ENCODE data around the gene C10orf105.

The C10orf105 gene

DNA sequence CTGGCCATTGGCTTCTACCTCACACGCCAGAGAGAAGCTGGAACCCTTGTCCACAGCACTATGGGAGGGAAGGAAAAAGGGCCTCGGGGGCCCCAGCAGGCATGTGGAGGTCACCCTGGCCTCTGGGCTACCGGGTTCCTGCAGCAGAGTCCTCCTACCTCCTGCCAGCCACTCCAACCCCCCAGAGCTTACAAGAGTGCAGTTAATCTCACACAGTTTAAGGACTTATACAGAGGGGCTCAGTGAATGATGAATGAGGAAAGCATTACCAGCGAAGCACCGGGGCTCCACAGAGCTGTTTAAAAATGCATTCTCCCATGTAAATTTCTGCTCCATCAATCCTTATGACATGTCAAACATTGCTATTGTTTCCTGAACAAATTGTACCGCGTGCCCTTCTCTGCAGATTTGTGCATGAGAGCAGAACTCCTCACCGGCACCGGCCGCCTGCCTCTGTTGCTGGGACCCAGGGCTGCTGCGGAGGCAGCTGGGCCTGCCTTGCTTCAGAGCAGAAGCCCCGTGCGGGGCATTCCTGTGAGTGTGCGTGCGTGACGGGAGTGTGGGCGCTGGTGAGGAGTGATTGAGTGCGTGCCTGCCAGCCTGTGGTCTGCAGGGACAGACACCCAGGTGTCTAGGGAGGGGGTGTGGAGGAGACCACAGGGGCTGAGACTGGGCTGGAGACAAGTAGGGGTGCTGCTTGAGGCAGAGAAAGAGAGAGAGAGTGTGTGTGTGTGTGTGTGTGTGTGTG, 52.8 kb downstream of the C10orf105 start:
- H3K27me3 ChIP-seq (ENCODE audit: insufficient read depth, low read length): no peaks in the 10 kb centered on the region

DNA sequence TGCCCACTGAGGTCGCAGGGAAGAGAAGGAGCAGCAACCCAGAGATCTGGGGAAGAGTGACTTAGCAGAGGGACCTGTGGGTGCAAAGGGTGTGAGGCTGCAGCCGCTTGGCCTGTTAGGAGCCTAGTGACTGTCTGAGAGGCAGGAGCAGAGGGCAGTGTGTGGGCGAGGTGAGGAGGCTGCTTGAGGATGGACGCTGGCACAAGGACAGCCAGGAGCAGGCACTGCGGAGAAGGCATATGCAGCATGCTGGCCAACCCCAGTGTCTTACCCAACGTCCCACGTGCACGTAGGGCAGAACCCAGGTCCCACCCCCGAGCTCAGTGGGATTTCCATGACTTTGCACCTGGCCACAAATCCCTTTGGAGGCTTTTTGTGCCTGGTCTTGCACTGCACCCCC, 54.1 kb downstream of the C10orf105 start:
- Histone ChIP-seq H3K27ac (ENCODE audit: low read depth, low read length) (no peak overlapping the region), H3K9ac (ENCODE audit: low read depth, low read length) (no peak overlapping the region), H3K36me3 (ENCODE audit: insufficient read depth, low read length) (no peaks in the 10 kb centered on the region), H3K27me3 (ENCODE audit: insufficient read depth, low read length) (no peaks in the 10 kb centered on the region), H3K4me1 (ENCODE audit: insufficient read depth, low read length) (peaks cover 9% of the 10 kb centered on the region), H3K4me3 (ENCODE audit: low read length) (no peak overlapping the region), H3K9me3 (ENCODE audit: insufficient read depth, low read depth, low read length) (no peaks in the 10 kb centered on the region)
- 64% methylated on average over 9 of the region's 9 CpGs for WGBS

More for the DNA sequence above, 52.8 kb downstream of the C10orf105 start:
- H3K27ac ChIP-seq (ENCODE audit: low read depth, low read length): no peak overlapping the region
- no peak overlapping the region for H3K4me3 ChIP-seq (ENCODE audit: low read length)
- H3K4me1 ChIP-seq (ENCODE audit: insufficient read depth, low read length): peaks cover 6% of the 10 kb centered on the region; the same call in 1 of the 2 replicates
- 83% methylated on average over 18 of the region's 18 CpGs for WGBS
- H3K36me3 ChIP-seq (ENCODE audit: insufficient read depth, low read length): no peaks in the 10 kb centered on the region
- H3K9ac ChIP-seq (ENCODE audit: low read depth, low read length): no peak overlapping the region
- H3K9me3 ChIP-seq (ENCODE audit: insufficient read depth, low read depth, low read length): no peaks in the 10 kb centered on the region

DNA sequence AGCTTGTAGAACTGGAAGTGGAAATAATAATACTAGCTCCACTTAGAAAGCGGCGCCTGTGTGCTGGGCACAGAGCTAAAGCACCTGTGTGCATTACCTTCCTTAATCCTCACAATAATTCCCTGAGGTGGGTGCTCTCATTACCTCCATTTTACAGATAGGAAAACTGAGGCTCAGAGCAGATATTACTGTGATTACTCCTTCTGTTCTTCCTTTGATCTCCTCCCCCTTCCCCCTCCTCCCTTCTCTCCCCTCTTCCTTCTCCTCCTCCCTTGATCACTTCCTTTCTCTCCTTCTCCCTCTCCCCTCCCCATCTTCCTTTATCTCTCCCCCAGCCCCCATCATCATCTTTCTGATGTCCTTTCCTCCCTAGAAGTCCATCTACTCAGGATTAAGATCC, 55.0 kb downstream of the C10orf105 start:
- no peaks in the 10 kb centered on the region for H3K36me3 ChIP-seq (ENCODE audit: insufficient read depth, low read length)
- H3K27me3 ChIP-seq (ENCODE audit: insufficient read depth, low read length): peaks cover 3% of the 10 kb centered on the region; the same call in 1 of the 2 replicates
- H3K4me1 ChIP-seq (ENCODE audit: insufficient read depth, low read length): peaks cover 11% of the 10 kb centered on the region
- no peak overlapping the region for H3K27ac ChIP-seq (ENCODE audit: low read depth, low read length)
- H3K4me3 ChIP-seq (ENCODE audit: low read length): no peak overlapping the region
- WGBS: 96% methylated on average over 2 of the region's 2 CpGs
- H3K9ac ChIP-seq (ENCODE audit: low read depth, low read length): no peak overlapping the region
- no peaks in the 10 kb centered on the region for H3K9me3 ChIP-seq (ENCODE audit: insufficient read depth, low read depth, low read length)

DNA sequence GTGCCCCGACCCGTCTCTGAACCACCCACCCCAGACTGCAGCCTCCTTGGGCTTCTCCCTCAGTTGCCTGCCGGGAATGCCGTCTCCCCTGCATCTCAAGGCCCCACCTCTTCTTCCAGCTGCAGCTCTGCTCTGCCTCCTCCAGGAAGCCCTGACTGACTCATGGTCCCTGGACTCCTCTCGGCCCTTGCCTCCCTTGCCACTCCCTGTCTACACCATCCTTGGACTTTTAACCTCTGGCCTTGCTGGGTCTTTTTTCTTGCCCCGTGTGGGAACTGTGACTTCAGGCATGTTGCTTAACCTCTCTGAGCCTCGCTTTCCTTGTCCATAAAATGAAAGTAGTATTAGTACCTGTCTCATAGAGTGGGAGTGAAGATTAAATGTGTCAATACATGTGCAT, 56.3 kb downstream of the C10orf105 start:
- Histone ChIP-seq H3K4me1 (ENCODE audit: insufficient read depth, low read length) (peaks cover 23% of the 10 kb centered on the region), H3K27me3 (ENCODE audit: insufficient read depth, low read length) (peaks cover 13% of the 10 kb centered on the region), H3K9ac (ENCODE audit: low read depth, low read length) (no peak overlapping the region), H3K4me3 (ENCODE audit: low read length) (no peak overlapping the region), H3K36me3 (ENCODE audit: insufficient read depth, low read length) (no peaks in the 10 kb centered on the region), H3K27ac (ENCODE audit: low read depth, low read length) (no peak overlapping the region), H3K9me3 (ENCODE audit: insufficient read depth, low read depth, low read length) (no peaks in the 10 kb centered on the region)
- WGBS: 81% methylated on average over 7 of the region's 7 CpGs

DNA sequence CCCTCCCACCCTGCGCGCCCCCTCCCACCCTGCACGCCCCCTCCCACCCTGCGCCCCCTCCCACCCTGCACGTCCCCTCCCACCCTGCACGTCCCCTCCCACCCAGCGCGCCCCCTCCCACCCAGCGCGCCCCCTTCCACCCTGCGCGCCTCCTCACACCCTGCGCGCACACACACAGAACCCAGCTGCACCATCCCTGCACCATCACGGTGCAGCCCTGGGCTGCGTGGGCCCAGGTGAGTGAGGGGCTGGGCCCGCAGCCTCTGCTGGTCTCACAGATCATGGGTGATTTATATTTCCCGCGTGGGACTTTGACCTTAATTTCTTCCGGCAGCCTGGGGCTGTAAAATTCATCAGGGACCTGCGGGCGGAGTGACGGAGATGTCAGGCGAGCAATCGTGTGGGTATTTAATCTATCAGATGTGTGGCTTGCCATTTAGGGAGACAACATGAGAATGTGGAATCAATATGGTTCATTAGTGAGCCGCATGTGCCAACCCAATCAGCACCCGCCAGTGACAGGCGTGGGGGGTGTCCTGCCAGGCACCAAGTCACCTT, 57.7 kb downstream of the C10orf105 start:
- H3K4me3 ChIP-seq (ENCODE audit: low read length): no peak overlapping the region
- no peaks in the 10 kb centered on the region for H3K36me3 ChIP-seq (ENCODE audit: insufficient read depth, low read length)
- H3K27me3 ChIP-seq (ENCODE audit: insufficient read depth, low read length): peaks cover 15% of the 10 kb centered on the region
- H3K9me3 ChIP-seq (ENCODE audit: insufficient read depth, low read depth, low read length): no peaks in the 10 kb centered on the region
- no peak overlapping the region for H3K27ac ChIP-seq (ENCODE audit: low read depth, low read length)
- peaks cover 36% of the 10 kb centered on the region for H3K4me1 ChIP-seq (ENCODE audit: insufficient read depth, low read length)
- no peak overlapping the region for H3K9ac ChIP-seq (ENCODE audit: low read depth, low read length)
- 91% methylated on average over 22 of the region's 28 CpGs for WGBS
